ENCODE measurements around the gene SOX8. TPM values are rescaled to one million over a fixed set of nuclear protein-coding genes. Genes with fewer than 3 reads are reported as not detected.

Gene SOX8
- total RNA-seq, 1 donor from 2014 or later: 4.3 TPM

DNA sequence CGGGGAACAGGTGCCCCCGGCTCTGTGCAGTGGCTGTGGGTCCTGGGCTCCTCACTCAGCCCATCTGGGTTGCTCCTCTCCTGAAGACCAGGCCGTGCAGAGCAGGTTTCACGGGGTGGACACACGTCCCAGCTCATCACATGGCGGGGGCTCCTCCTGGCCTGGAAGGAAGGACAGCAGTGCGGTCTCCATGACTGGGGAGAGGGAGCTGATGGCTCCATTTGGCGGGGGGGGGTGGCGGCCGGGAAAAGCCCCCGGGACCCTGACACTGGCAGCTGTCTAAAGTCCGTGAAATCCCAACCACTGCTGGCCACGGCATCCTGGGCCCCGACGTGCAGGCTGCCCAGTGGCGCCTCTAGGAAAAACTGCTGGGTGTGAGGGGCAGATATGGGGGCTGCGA is 19.0 kb downstream of the SOX8 start:
- H3K4me3 Mint-ChIP-seq (ENCODE audit: unreplicated experiment): no peak overlapping the region
- H3K4me1 Mint-ChIP-seq (ENCODE audit: unreplicated experiment): no peaks in the 10 kb centered on the region
- DNase-seq (ENCODE audit: low spot score): no peak
- no peaks in the 10 kb centered on the region for H3K9me3 Mint-ChIP-seq (ENCODE audit: unreplicated experiment)
- H3K36me3 Mint-ChIP-seq (ENCODE audit: low read depth, unreplicated experiment): peaks cover 6% of the 10 kb centered on the region
- H3K27ac Mint-ChIP-seq (ENCODE audit: unreplicated experiment): no peak overlapping the region
- H3K27me3 Mint-ChIP-seq (ENCODE audit: unreplicated experiment): peaks cover 3% of the 10 kb centered on the region
- TF ChIP-seq, protein P1, sequence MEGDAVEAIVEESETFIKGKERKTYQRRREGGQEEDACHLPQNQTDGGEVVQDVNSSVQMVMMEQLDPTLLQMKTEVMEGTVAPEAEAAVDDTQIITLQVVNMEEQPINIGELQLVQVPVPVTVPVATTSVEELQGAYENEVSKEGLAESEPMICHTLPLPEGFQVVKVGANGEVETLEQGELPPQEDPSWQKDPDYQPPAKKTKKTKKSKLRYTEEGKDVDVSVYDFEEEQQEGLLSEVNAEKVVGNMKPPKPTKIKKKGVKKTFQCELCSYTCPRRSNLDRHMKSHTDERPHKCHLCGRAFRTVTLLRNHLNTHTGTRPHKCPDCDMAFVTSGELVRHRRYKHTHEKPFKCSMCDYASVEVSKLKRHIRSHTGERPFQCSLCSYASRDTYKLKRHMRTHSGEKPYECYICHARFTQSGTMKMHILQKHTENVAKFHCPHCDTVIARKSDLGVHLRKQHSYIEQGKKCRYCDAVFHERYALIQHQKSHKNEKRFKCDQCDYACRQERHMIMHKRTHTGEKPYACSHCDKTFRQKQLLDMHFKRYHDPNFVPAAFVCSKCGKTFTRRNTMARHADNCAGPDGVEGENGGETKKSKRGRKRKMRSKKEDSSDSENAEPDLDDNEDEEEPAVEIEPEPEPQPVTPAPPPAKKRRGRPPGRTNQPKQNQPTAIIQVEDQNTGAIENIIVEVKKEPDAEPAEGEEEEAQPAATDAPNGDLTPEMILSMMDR (IDR thresholded peaks at IDR 0.05; ENCODE audit: unreplicated experiment): no peak

DNA sequence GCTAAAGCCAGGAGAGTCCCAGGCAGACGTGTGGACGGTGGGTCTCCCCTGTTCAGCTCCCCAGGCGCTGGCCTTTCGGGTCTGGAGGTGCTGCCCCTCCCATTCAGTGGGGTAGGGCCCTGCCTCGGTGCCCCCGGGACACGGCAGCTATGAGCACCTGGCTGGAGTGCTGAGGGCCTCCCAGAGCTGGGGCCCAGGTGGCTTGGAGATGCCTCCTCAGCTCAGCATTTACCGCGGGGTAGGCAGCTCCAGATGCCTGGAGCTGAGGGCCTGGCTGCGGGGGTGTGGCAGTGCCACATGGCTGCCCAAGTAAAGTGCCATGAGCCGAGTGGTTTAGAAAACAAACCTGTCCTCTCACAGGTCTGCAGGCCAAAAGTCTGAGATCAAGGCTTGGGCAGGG is 19.5 kb downstream of the SOX8 start:
- H3K9me3 Mint-ChIP-seq (ENCODE audit: unreplicated experiment): no peaks in the 10 kb centered on the region
- H3K27me3 Mint-ChIP-seq (ENCODE audit: unreplicated experiment): peaks cover 3% of the 10 kb centered on the region
- H3K27ac Mint-ChIP-seq (ENCODE audit: unreplicated experiment): no peak overlapping the region
- H3K4me3 Mint-ChIP-seq (ENCODE audit: unreplicated experiment): no peak overlapping the region
- peaks cover 2% of the 10 kb centered on the region for H3K36me3 Mint-ChIP-seq (ENCODE audit: low read depth, unreplicated experiment)
- no peak for DNase-seq (ENCODE audit: low spot score)
- TF ChIP-seq, protein P1 (IDR thresholded peaks at IDR 0.05; ENCODE audit: unreplicated experiment): no peak
- no peaks in the 10 kb centered on the region for H3K4me1 Mint-ChIP-seq (ENCODE audit: unreplicated experiment)

GRCh38 chr16:1002399-1003166 is 21.0 kb downstream of the SOX8 start:
- TF ChIP-seq, protein P1 (IDR thresholded peaks at IDR 0.05; ENCODE audit: unreplicated experiment): no peak
- Mint-ChIP-seq H3K4me1 (ENCODE audit: unreplicated experiment) (no peaks in the 10 kb centered on the region), H3K4me3 (ENCODE audit: unreplicated experiment) (no peak overlapping the region), H3K36me3 (ENCODE audit: low read depth, unreplicated experiment) (no peaks in the 10 kb centered on the region), H3K27ac (ENCODE audit: unreplicated experiment) (no peak overlapping the region), H3K9me3 (ENCODE audit: unreplicated experiment) (no peaks in the 10 kb centered on the region), H3K27me3 (ENCODE audit: unreplicated experiment) (peaks cover 1% of the 10 kb centered on the region)
- no peak for DNase-seq (ENCODE audit: low spot score)

DNA sequence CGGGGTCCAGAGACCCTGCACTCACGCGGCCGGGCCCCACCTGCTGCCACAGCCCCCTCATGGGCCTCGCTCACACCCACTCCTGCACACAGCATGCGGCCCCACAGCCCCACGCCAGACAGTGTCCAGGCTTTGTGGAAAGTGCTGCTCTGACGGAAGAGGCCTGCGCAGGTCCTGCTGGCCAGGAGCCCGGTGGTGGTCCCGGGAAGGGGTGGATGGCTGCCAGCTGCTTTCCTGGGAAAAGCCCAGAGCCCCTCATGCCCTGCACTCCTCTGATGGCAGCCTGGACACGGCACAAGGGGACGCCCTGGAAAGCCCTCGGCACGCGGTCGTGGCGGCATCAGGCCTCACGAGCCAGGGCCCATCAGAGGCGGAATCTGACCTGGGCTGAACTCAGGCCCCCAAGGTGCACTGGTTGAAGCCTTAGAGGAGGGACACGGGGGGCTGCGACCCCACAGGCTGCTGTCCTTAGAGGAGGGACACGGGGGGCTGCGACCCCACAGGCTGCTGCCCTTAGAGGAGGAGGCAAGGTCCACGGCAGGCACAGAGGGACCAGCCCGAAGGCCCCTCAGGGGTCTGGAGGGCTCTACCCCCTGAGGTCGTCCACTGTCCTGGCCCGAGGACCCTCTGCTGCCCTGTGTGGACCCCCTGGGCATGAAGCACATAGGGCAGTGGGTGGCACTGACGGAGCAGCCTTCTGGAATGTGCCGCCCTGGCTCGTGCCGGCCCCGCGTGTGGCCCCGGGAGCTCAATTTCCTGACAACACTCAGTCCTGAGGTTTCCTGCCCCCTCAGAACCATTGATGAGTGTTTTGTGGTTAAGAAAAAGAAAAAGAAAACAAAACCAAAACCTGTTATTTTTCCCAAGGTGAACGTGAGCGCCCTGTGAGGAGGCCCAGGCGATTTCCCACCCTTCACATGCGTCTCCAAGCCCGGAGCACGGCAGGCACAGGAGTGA is 22.1 kb downstream of the SOX8 start:
- DNase-seq (ENCODE audit: low spot score): no peak
- TF ChIP-seq, protein P1 (IDR thresholded peaks at IDR 0.05; ENCODE audit: unreplicated experiment): no peak
- no peaks in the 10 kb centered on the region for H3K4me1 Mint-ChIP-seq (ENCODE audit: unreplicated experiment)
- no peak overlapping the region for H3K27ac Mint-ChIP-seq (ENCODE audit: unreplicated experiment)
- no peaks in the 10 kb centered on the region for H3K36me3 Mint-ChIP-seq (ENCODE audit: low read depth, unreplicated experiment)
- no peak overlapping the region for H3K4me3 Mint-ChIP-seq (ENCODE audit: unreplicated experiment)
- H3K27me3 Mint-ChIP-seq (ENCODE audit: unreplicated experiment): peaks cover 1% of the 10 kb centered on the region
- no peaks in the 10 kb centered on the region for H3K9me3 Mint-ChIP-seq (ENCODE audit: unreplicated experiment)
